ENCODE results near the gene ENPP1. TPM values are rescaled to one million over a fixed set of nuclear protein-coding genes. Genes with fewer than 3 reads are reported as not detected.

The ENPP1 gene
- total and polyA plus RNA-seq, 2 donors (not counting 1 experiment from before 2014, with no cell fraction given) = 0.13 to 0.42 TPM

DNA sequence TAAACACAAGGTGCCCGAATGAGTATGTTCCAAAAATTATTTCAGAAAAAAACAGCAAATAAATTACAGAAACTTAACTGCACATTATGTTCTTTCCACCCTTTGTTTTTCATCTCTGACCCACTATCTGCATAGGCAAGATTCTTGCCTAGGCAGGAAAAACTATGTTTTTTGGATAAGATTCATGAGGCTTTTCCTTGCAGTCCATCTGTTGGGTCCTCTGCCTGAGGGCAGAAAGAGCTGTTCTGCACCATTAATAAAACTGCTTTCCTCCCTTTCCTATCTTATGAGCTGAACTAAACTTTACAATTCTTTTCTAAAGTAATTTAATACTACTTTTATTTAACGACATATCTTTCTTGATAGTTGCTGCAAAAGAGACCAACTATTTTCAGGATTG is 21.1 kb downstream of the ENPP1 start:
- POLR2A ChIA-PET = no interaction called here
- no peaks in the 10 kb centered on the region for H4K20me1 ChIP-seq (ENCODE audit: control insufficient read depth, insufficient read depth, low read length, poor library complexity, severe bottlenecking)
- no peaks in the 10 kb centered on the region for H3K9me3 ChIP-seq (ENCODE audit: control extremely low read depth in 1 of 3, control insufficient read depth in 2 of 3, insufficient read depth in 1 of 3, low read length in 2 of 3)
- no peaks in the 10 kb centered on the region for H3K9me3 Mint-ChIP-seq (ENCODE audit: insufficient read depth)
- no peaks in the 10 kb centered on the region for H3K4me1 Mint-ChIP-seq
- no peak overlapping the region for H3K4me3 Mint-ChIP-seq
- no peak overlapping the region for H3K27ac ChIP-seq (ENCODE audit: low read length in 2 of 2)
- CTCF ChIA-PET = no interaction called here
- H3K4me3 ChIP-seq (ENCODE audit: control extremely low read depth in 1 of 5, extremely low read depth in 1 of 5, insufficient read depth in 1 of 5, low read depth in 2 of 5, low read length in 4 of 5) = no peak overlapping the region
- no peaks in the 10 kb centered on the region for H3K79me2 ChIP-seq (ENCODE audit: control insufficient read depth, insufficient read depth, low read length)
- H3K27me3 Mint-ChIP-seq = peaks cover 17% of the 10 kb centered on the region
- TF ChIP-seq EZH2 (IDR thresholded peaks at IDR 0.05; ENCODE audit: borderline replicate concordance, insufficient read depth, low read depth, low read length, poor library complexity, severe bottlenecking) (no peak), CTCF (IDR thresholded peaks at IDR 0.05) (no peak)
- H3K27ac Mint-ChIP-seq = no peak overlapping the region
- H3K36me3 ChIP-seq (replicated peaks in 1 of 2; ENCODE audit: control extremely low read depth in 1 of 2, control insufficient read depth in 1 of 2, extremely low read depth in 1 of 2, insufficient read depth in 2 of 2, low read length in 1 of 2) = no peaks in the 10 kb centered on the region
- H3K9ac ChIP-seq (ENCODE audit: low read length) = no peak overlapping the region
- 80% methylated on average over 1 of the region's 2 CpGs for WGBS (ENCODE audit: insufficient coverage)
- no peak for ATAC-seq (ENCODE audit: low read depth)
- H2AFZ ChIP-seq (ENCODE audit: insufficient read depth, low read depth, low read length, poor library complexity, severe bottlenecking) = no peak overlapping the region
- no peaks in the 10 kb centered on the region for H3K27me3 ChIP-seq (replicated peaks in 1 of 4; ENCODE audit: control extremely low read depth in 1 of 4, control insufficient read depth in 3 of 4, insufficient read depth in 4 of 4, low read length in 3 of 4)
- no peaks in the 10 kb centered on the region for H3K4me1 ChIP-seq (ENCODE audit: control insufficient read depth in 2 of 2, insufficient read depth in 2 of 2, low read length in 2 of 2)
- intact Hi-C loops (cut with micrococcal nuclease) = no loop called here
- no peak for DNase-seq
- H3K4me2 ChIP-seq (replicated peaks; ENCODE audit: low read depth, low read length, poor library complexity, severe bottlenecking) = no peak overlapping the region

DNA sequence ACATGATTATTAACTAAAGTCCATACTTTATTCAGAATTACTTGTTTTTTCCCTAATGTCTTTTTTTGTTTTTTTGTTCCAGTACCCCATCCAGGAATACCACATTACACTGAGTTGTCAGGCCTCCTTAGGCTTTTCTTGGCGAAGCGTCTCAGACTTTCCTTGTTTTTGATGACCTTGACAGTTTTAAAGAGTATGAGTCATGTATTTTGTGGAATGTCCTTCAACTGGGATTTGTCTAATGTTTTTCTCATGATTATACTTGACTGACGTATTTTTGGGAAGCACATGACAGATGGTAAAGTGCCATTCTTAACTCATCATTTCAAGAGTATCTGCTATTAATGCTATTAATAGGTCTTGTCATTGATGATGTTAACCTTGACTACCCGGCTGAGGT is 23.6 kb downstream of the ENPP1 start:
- Histone ChIP-seq H2AFZ (ENCODE audit: insufficient read depth, low read depth, low read length, poor library complexity, severe bottlenecking) (no peak overlapping the region), H4K20me1 (ENCODE audit: control insufficient read depth, insufficient read depth, low read length, poor library complexity, severe bottlenecking) (no peaks in the 10 kb centered on the region)
- POLR2A ChIA-PET = no interaction called here

More for the DNA sequence above, 23.6 kb downstream of the ENPP1 start:
- H3K9me3 Mint-ChIP-seq (ENCODE audit: insufficient read depth) = no peaks in the 10 kb centered on the region
- Histone ChIP-seq H3K27ac (ENCODE audit: low read length in 2 of 2) (no peak overlapping the region), H3K27me3 (replicated peaks in 1 of 4; ENCODE audit: control extremely low read depth in 1 of 4, control insufficient read depth in 3 of 4, insufficient read depth in 4 of 4, low read length in 3 of 4) (no peaks in the 10 kb centered on the region), H3K9ac (ENCODE audit: low read length) (no peak overlapping the region), H3K9me3 (ENCODE audit: control extremely low read depth in 1 of 3, control insufficient read depth in 2 of 3, insufficient read depth in 1 of 3, low read length in 2 of 3) (no peaks in the 10 kb centered on the region), H3K4me1 (ENCODE audit: control insufficient read depth in 2 of 2, insufficient read depth in 2 of 2, low read length in 2 of 2) (no peaks in the 10 kb centered on the region), H3K79me2 (ENCODE audit: control insufficient read depth, insufficient read depth, low read length) (no peaks in the 10 kb centered on the region), H3K4me3 (ENCODE audit: control extremely low read depth in 1 of 5, extremely low read depth in 1 of 5, insufficient read depth in 1 of 5, low read depth in 2 of 5, low read length in 4 of 5) (no peak overlapping the region), H3K4me2 (replicated peaks; ENCODE audit: low read depth, low read length, poor library complexity, severe bottlenecking) (no peak overlapping the region), H3K36me3 (replicated peaks in 1 of 2; ENCODE audit: control extremely low read depth in 1 of 2, control insufficient read depth in 1 of 2, extremely low read depth in 1 of 2, insufficient read depth in 2 of 2, low read length in 1 of 2) (no peaks in the 10 kb centered on the region)
- no peak overlapping the region for H3K4me3 Mint-ChIP-seq
- H3K4me1 Mint-ChIP-seq = no peaks in the 10 kb centered on the region
- intact Hi-C loops (cut with micrococcal nuclease) = no loop called here
- H3K27me3 Mint-ChIP-seq = peaks cover 15% of the 10 kb centered on the region
- 92% methylated on average over 2 of the region's 4 CpGs for WGBS (ENCODE audit: insufficient coverage)
- H3K27ac Mint-ChIP-seq = no peak overlapping the region
- CTCF ChIA-PET = no interaction called here
- no peak for ATAC-seq (ENCODE audit: low read depth)
- no peak for DNase-seq
- no peak for TF ChIP-seq CTCF (IDR thresholded peaks at IDR 0.05)
- TF ChIP-seq EZH2 (IDR thresholded peaks at IDR 0.05; ENCODE audit: borderline replicate concordance, insufficient read depth, low read depth, low read length, poor library complexity, severe bottlenecking) = no peak
